GF-D8 (cell line): Measurements from ENCODE around the gene DCC.

ENCODE experiments used
- DNase-seq: peaks from one replicate; lab custom pipeline; 2025; lab: John Stamatoyannopoulos, UW

The DCC gene

DNA sequence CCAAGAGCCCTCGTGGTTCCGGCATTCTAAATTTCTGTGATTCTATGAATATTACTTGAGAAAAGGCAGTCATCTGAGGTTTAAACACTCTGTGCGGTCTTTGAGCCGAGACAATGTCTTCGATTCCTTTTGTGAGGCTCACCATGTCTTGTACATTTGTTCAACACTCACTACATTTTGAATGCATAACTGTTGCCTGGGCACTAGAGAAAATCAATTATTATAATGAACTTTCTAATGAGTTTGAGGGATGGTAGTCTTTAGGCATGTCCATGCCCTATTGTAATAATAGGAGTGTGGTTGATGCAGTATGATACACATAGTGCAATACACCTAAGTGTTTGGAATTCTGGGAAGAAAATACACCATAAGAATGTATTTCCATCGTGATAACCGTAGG lies 1181.1 kb downstream of the DCC start:
- no peak for DNase-seq

DNA sequence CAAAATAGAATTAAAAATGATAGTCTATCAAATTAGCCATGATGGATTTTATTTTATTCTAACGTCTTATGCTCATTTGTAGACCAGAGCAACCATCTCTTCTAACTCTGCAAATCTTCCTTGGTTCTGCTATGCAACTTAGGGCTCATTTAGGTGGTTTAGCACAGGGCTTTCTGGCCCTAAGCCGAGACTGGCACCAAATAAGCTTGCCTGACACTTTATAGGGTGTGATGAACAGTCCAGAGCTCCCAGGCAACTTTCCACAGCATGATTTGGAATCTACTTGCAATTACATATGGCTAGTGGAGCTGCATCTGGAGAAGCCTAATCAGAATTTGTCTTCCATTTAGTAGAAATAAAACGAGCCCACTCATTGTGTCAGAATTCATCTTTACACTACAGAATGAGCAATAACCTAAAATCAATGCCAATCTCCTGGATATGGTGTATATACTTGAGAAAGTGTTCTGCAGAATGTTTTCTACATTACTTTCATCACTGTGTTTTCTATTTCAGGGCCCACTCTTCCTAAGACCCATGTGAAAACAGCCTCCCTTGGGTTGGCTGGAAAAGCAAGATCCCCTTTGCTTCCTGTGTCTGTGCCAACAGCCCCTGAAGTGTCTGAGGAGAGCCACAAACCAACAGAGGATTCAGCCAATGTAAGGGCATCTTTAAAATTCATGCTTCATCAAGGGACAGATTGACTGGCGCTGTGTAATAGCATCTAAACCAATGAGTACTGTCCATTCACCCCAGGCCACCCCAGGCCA lies 1186.3 kb downstream of the DCC start:
- no peak for DNase-seq

DNA sequence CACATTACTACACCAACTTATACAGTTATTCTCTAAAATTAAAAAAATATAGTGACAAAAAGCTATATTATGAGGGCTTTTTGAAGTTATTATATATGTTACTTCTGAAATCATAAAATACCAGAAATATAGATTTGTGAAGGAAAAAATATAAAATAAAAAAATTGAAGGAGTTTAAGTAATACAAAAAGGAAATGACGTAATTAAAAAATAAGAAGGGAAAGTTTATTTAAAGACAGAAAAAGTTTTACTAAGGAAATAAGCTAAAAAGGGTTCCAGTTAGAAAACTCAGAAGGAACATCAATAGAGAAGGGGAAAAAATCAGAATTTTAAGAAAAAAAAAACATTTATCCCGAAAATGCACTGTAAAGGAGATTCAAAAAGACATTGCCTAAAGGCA lies 1187.4 kb downstream of the DCC start:
- DNase-seq: no peak

DNA sequence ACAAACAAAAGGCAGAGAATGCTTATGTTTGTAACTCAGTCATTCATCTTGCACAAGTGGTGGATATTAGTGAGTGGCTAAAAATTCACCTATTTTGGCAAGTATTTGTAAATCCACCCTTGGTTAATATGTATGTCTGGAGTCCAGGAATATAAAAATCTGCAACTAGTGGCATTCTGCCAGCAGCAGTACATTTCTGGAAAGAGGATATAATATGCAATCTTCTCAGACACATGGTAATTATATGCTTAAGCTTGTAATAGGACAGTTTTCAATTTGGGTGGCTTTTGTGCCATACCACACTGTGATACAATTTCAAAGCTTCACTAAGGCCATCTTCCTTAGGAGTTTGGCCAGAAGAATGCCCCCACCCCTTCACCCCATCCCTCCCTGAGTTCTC lies 1191.2 kb downstream of the DCC start:
- DNase-seq: no peak

DNA sequence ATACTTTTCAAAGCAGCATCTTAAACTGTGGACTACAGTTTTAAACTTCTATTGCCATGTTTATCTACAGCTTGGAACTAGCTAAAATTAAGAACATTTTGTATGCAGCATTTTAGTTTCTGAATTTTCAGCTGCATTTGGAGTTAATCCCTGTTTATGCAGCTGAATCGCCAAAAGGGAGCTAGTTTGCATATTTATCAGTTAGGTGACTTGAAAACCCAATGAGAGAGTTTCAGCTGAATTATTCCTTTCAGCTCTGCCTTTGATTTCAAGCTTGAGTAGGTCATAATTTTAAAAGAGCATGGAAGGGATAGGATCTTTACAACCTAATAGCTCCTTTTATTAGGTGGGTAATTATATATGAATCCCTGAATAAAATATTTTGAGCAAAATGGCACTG lies 1191.9 kb downstream of the DCC start:
- DNase-seq: no peak

DNA sequence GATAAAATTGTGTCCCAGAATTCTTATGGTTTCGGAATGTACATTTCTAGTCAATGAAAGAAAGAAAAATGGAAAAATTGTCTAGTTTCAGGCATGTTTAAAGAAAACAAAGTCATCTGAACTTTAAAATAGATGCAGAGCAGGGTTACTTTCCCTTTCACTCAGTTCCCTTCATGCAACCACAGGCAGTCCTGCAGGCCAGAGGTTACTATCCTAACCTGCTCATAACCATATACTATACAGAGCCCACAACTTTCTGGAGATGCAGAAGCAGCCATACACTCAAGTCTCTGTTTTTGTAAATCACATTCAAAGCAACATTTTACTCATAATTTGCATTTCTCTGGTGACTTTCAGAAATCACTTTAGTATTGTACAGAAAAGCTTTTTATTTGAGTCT lies 1194.2 kb downstream of the DCC start:
- no peak for DNase-seq

DNA sequence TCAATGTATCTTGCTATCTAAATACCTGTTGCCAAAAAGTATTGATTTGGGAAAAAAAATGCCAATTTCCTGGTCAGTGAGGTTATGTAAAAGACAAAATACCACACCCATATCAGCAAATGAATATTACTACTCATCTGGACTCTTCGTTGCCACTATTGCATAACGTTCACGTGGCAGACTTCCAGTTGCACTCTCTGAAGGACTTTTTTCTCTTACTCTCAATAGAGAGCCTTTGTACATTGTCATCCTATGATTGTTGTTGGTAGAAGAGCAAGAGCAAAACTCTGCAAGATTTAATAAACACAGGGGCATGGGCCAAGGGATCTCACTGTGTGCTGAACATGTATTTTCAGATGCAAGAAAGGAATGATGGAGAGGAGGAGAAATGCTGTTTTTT lies 1194.7 kb downstream of the DCC start:
- DNase-seq: no peak

DNA sequence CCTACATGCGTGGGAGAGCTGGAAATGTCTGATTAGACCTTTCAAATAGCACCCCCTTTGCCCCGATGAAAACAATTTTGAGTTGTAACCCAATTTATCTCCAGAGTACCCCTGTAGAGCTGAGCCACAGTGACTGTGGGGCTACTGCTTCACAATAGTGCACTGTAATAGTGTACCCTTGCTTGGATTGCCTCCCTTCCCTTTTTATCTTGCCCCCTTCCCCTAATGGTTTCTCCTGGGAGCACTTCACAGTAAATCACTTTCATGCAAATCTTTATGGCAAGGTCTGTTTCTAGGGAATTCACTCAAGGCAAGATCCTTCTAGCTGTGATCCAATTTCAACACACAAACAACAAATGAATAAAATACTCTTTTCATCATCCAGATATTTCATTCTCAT lies 1196.9 kb downstream of the DCC start:
- no peak for DNase-seq

DNA sequence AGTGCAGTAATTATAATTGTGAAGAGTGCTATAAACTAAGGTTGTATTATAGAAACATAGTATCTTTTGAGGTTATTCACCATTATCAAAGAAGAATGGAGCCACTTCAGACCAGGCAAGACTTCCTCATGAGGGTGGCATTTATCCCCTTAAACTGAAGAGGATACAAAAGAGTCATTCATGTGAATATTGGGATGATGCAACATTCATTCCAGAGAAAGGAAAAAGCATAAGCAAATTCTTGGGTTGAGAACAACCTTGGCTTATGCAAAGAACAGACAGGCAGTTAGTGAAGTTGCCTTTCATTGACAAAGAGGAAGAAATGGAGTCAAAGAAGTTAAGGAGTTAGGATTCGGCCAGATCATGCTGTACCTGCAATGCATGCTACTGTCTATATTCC lies 1201.9 kb downstream of the DCC start:
- DNase-seq: no peak

DNA sequence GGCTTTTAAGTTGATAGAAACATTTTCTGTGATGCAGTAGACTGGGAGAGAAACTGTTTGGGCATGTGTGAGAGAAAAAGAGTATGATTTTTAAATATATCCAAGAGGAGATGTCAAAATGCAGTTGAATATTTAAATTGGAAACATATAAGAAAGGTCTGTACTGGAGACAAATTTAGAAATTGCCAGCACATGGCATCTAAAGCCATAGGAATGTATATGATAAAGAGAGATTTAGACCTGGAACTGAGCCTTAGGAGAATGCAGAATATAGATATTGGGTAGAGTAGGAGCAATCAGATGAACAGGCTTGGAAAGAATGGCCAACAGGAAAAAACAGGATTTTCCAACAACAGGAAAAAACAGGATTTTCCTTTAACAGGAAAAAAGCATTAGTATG lies 1203.7 kb downstream of the DCC start:
- no peak for DNase-seq

DNA sequence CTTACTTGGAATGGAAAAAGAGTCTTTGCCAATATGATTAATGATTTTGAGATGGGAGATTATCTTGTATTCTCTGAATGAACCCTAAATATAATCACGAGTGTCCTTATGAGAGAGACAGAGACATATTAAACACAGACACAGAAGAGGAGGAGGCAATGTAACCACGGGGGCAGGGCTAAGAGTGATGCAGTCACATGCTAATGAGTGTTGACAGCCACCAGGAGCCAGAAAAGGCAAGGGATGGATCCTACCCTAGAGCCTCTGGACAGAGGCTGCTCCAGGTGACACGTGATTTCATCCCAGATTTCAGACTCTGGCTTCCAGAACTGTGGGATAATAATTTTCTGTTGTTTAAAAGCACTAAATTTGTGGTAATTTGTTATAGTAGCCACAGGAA lies 1204.9 kb downstream of the DCC start:
- DNase-seq: no peak

DNA sequence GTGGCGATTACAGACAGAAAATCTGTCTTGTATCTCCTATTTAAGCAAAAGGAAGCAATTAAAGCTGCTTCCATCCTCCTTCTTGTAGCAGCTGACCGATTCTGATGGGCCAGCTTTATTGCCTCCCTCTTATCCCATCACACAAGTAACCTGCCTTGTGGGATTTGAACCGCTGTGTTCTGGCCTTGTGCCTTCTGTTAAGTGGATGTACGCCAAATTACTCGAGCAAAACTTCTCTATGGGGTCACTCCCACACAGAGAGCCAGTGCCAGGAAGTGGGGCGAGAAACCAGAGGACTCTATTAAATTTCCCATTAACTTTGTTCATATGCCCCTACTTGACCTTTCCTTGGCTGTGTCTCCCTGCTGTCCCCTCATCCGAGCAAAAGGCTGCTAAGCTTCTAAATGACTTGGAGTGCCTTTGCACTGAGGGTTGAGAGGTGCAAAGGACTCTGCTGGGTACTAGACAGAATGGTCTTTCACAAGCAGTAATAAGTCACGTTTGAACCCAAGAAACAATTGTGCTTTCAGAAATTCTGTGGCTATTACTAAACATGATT lies 1212.0 kb downstream of the DCC start:
- DNase-seq: no peak

DNA sequence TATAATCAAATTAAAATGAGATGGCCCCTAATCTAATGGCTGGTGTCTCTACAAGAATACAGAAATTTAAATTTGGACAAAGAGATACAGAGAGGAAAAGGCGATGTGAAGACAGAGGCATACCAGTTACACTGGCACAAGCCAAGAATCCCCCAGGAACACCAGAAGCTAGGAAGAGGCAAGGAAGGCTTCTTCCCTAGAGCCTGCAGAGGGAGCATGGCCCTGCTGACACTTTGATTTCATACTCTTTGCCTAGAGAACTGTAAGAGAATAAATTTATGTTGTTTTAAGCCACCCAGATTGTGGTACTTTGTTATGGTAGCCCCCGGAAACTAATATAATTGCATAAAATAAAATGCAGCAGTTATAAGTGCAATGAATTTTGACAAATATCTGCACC lies 1213.0 kb downstream of the DCC start:
- DNase-seq: no peak

DNA sequence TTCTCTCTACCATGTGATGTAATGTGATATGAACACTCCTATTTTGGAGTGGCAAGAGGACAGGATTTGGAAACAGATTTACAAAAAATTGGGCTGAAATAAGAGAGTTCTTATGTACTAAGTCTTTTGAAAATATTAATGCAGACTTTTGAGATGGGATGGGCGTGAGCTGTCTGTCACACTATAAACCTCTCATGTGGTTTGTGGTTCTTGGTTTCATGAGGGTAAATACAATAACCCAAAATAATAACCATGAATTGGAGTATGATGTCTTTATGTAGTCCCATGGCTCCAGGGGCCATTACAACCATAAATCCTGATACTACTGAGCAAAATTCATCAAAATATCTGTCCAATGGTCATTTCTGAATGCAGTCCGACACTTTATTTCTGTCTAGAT lies 1216.5 kb downstream of the DCC start:
- DNase-seq: no peak

DNA sequence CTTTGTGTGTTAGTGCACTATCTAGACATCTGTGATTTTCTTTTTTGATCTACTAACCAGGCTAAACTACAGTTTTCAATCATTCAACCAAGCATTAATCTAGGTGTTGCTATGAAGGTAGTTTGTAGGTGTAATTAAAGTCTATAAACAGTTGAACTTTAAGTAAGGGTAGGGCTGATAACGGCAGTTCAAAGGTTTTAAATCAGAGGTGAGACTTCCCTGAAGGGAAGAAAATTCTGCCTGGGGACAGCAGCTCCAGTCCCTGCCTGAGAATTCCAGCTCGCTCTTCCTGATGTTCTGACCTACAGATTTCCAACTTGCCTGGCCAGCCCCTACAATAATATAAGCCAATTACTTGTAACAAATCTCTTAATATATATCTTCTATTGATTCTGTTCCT lies 1220.5 kb downstream of the DCC start:
- DNase-seq: no peak

DNA sequence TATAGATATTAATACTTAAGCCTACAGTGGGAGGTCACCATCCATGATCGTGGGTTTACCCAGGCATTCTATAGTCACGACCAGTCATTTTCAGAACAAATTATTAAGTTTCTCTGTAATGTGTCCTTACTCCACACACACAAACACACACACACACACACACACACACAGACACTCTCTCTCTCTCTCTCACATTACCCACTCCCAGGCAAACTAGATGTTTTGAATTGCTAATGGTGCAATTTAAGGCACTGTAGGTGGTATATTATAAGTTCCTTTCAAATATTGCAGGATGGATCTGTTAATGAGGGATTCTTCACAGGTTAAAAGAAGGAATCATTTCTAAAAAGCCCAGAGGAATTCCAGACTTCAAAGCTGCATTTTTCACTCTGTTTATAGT lies 1226.6 kb downstream of the DCC start:
- DNase-seq: no peak

DNA sequence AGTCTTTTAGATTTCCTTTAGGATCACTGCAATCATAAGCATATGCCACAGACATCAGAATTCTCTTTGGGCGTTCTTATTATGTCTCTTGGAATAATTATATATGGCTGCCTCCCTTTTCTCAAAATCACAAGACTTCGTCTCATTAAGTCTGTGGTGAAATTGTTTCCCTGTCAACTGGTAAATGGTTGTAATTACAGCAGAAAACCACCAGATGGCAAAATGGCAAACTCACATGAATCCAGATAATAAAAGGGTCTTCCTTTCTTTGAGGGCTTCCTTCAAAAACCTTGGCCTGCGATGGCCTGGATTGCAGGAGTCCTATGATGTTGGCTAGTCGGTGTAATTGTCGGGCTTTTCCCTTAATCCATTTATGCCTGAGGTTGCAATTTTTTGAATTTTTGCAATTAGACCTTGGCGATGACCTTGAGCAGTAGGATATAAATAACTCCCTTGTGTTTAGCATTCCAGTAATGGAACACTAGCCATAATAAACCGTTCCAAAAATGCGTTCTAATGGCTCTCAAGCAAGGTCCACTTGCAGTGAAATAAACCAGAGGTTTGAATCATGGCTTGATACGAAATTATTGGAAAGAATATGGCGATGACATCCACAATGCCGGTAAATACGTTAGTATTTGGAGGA lies 1228.1 kb downstream of the DCC start:
- no peak for DNase-seq
